ENCODE data around the gene CELF3. TPM values are rescaled to one million over a fixed set of nuclear protein-coding genes. Genes with fewer than 3 reads are reported as not detected.

The CELF3 gene
- total and polyA plus RNA-seq, 2 of the 4 experiments (the other 2 are of a cell fraction) = not detected

- Histone ChIP-seq H3K9me3 (ENCODE audit: control insufficient read depth, insufficient read depth, low read length) (no peaks in the 10 kb centered on the region), H3K4ac (ENCODE audit: low read depth, low read length) (no peak overlapping the region), H2AK5ac (ENCODE audit: low read depth, low read length) (no peak overlapping the region), H3K14ac (replicated peaks; ENCODE audit: low read depth, low read length) (no peak overlapping the region), H4K20me1 (ENCODE audit: insufficient read depth, low read length) (no peaks in the 10 kb centered on the region), H3K4me2 (ENCODE audit: low read depth, low read length) (no peak overlapping the region), H3K4me1 (ENCODE audit: control insufficient read depth, insufficient read depth, low read length) (peaks cover 2% of the 10 kb centered on the region; the same call in 1 of the 2 replicates), H3K4me3 (ENCODE audit: insufficient read depth, low read depth, low read length) (no peak overlapping the region), H3K27ac (ENCODE audit: insufficient read depth, low read length) (no peak overlapping the region), H3K79me1 (ENCODE audit: low read depth in 1 of 2, low read length in 2 of 2) (no peaks in the 10 kb centered on the region), H2BK5ac (ENCODE audit: low read depth, low read length, poor library complexity, severe bottlenecking) (no peak overlapping the region), H4K91ac (ENCODE audit: insufficient read depth, low read depth, low read length) (no peak overlapping the region), H3K18ac (ENCODE audit: low read depth, low read length) (no peak overlapping the region), H2BK120ac (ENCODE audit: low read depth, low read length) (no peak overlapping the region), H3K9ac (ENCODE audit: low read depth, low read length) (no peak overlapping the region), H2AK9ac (replicated peaks; ENCODE audit: low read depth, low read length, poor library complexity) (no peak overlapping the region), H3K23ac (ENCODE audit: low read depth, low read length) (no peak overlapping the region), H2AFZ (replicated peaks; ENCODE audit: low read length, poor library complexity) (no peak overlapping the region), H3K56ac (ENCODE audit: extremely low read depth, insufficient read depth, low read length) (no peak overlapping the region), H3K27me3 (ENCODE audit: control insufficient read depth, insufficient read depth, low read length) (peaks cover 67% of the 10 kb centered on the region), H3K36me3 (ENCODE audit: control insufficient read depth, insufficient read depth, low read length) (no peaks in the 10 kb centered on the region), H4K5ac (ENCODE audit: low read depth, low read length) (no peak overlapping the region), H4K8ac (ENCODE audit: low read depth in 2 of 2, low read length in 2 of 2) (no peak overlapping the region), H2BK20ac (ENCODE audit: low read depth, low read length) (no peak overlapping the region), H2BK15ac (ENCODE audit: low read depth, low read length) (no peak overlapping the region), H3K9me1 (ENCODE audit: insufficient read depth, low read length) (no peaks in the 10 kb centered on the region)
- in situ Hi-C loops (cut with MboI; ENCODE audit: low sequenced_read_pairs) (no loop called here), dilution Hi-C loops (cut with HindIII; ENCODE audit: low sequenced_read_pairs, unreplicated experiment) (no loop called here), intact Hi-C loops (cut with micrococcal nuclease) (no loop called here)
- no peak for ATAC-seq (ENCODE audit: low read depth)
- no TSS peak for BruUV-seq (replicated peaks)
- POLR2A ChIA-PET (ENCODE audit: unreplicated experiment) = no interaction called here
- no CpG with 5 or more reads among the region's 4 CpGs for WGBS, 2 experiments (ENCODE audit: extremely low coverage in 2 of 2, insufficient read length in 1 of 2)
- CTCF ChIA-PET = no interaction called here
- DNase-seq = no peak
- TF ChIP-seq BHLHE40 (IDR thresholded peaks at IDR 0.05; ENCODE audit: low read depth, low read length) (no peak), CTCF (conservative IDR thresholded peaks at IDR 0.05; ENCODE audit: low read depth, low read length) (no peak), RAD21 (IDR thresholded peaks at IDR 0.05; ENCODE audit: low read length) (no peak), ELK1 (IDR thresholded peaks at IDR 0.05; ENCODE audit: borderline replicate concordance, low read depth, low read length) (no peak), USF2 (IDR thresholded peaks at IDR 0.05; ENCODE audit: low read depth, low read length) (no peak), NFE2L2 (IDR thresholded peaks at IDR 0.05; ENCODE audit: low read depth, low read length) (no peak), RFX5 (IDR thresholded peaks at IDR 0.05; ENCODE audit: low read depth, low read length) (no peak), SMC3 (IDR thresholded peaks at IDR 0.05; ENCODE audit: low read depth, low read length) (no peak), CHD1 (IDR thresholded peaks at IDR 0.05; ENCODE audit: low read depth, low read length) (no peak), FOS (IDR thresholded peaks at IDR 0.05; ENCODE audit: low read depth, low read length) (no peak), MAFK (IDR thresholded peaks at IDR 0.05; ENCODE audit: low read depth, low read length) (no peak), CEBPB (IDR thresholded peaks at IDR 0.05; ENCODE audit: low read depth, low read length) (no peak), RCOR1 (IDR thresholded peaks at IDR 0.05; ENCODE audit: insufficient replicate concordance, low read length) (no peak), MXI1 (IDR thresholded peaks at IDR 0.05; ENCODE audit: borderline replicate concordance, low read depth, low read length) (no peak), MAZ (IDR thresholded peaks at IDR 0.05; ENCODE audit: borderline replicate concordance, low read depth, low read length) (no peak), POLR2A (IDR thresholded peaks at IDR 0.05; ENCODE audit: low read depth, low read length) (no peak)
Measured at GRCh38 chr1:151718666-151719065, 2.1 kb upstream of the CELF3 start.
